A549 (cell line): ENCODE measurements around the gene CYP1A2.

Experiments used
- CHD2 ChIP-seq: fragments of 150-350 bp; IDR thresholded peaks from 2 replicates; pipeline ENCODE4 v1.6.1; 2014; ENCODE audit warnings: low read length; ENCODE audit not compliant: partially characterized antibody
- RARB ChIP-seq: fragments of 250-450 bp; sonication (Bioruptor Pico); IDR thresholded peaks from 2 replicates; pipeline ENCODE4 v1.8.0; 2021; ENCODE audit warnings: mild to moderate bottlenecking, moderate library complexity

DNA sequence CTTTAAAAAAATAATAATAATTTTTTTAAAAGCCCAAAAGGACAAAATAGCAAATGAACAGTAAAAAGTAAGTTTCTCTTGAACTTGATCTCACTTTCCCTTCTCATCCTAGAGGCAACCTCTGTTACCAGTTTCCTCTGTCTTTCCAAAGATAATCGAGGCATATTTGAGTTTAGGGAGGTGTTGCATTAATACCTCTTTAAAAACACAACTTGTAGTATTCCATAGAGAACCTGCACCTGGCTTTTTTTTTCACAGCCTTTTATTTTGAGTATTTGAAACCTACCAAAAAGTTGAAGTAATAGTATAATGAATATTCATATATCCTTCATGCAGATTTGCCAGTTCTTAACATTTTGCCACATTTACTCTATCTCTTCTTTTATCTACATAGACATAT lies 42.4 kb downstream of the CYP1A2 start:
- TF ChIP-seq CHD2 = no peak
- no peak for TF ChIP-seq RARB
